Eye (tissue), 1 donor: Measurements from ENCODE around the gene PIGP.
"Not testable (repeated sequence)": the region's sequence is repeated elsewhere in the genome, so short reads cannot be mapped to it uniquely, and the experiment has no call there.

Experiments used
- DNase-seq: peaks from one replicate; pipeline ENCODE4 v3.0.0-alpha.2; 2015

The PIGP gene

DNA sequence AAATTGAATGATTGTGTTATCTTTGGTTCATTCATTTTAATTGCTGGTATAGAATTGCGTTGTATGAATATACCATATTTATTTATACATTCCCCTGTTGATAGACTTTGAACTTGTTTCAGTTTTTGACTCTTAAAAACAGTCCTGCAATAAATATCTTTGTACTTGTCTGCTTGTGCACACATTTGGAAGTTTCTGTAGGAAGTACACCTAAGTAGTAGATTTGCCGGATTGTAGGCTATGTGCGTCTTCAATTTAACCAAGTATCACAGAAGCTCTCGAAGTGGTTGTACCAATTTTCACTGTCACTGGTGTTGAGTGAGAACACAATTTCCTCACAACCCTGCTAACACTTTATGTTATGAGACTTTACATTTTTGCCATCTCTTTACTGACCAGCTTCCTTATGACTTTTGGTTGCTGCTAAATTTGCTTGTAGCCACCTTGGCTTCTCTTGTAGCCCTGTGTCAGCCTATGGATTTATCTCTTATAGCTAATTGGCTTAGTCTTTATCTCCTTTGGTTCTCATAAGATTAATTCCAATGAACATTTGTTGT, 2.4 kb upstream of the PIGP start:
- no peak for DNase-seq

DNA sequence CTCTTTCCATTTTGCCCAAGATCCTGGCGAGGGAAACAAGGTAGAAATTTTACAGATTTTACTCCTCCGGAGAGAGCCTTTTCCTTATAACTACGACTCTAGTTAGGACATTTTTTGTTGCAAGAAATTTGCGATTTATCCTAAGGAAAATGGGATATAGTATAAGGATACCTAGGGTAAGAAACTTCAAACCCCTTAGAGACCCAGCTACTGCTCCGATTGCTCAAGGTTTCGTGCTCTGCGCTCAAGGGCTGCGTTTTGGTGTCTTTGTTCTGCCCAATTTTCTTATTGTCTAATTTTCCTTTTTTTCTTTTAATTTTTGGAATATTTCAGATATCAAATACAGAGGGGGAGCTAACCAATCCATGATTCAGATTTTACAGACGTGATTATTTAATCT, 1.7 kb upstream of the PIGP start:
- DNase-seq = no peak

DNA sequence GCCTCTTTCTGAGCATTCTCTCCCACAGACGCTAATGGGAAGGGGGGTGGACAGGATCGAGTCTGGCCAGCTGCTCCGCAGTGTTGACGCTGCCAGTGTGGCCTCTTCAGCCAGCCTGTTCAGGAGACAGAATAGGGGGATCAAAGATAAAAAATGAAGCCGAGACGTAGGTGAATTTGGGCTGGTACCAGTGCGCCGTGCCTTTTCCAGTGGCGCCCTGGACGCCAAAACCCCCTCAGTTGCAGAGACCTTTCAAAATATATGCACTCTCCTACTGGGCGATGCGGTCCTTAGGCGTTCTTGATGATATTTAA, 1.3 kb upstream of the PIGP start:
- DNase-seq = no peak

GRCh38 chr21:37073417-37074196, 736 bp upstream of the PIGP start:
- DNase-seq = peak; percentile 88

DNA sequence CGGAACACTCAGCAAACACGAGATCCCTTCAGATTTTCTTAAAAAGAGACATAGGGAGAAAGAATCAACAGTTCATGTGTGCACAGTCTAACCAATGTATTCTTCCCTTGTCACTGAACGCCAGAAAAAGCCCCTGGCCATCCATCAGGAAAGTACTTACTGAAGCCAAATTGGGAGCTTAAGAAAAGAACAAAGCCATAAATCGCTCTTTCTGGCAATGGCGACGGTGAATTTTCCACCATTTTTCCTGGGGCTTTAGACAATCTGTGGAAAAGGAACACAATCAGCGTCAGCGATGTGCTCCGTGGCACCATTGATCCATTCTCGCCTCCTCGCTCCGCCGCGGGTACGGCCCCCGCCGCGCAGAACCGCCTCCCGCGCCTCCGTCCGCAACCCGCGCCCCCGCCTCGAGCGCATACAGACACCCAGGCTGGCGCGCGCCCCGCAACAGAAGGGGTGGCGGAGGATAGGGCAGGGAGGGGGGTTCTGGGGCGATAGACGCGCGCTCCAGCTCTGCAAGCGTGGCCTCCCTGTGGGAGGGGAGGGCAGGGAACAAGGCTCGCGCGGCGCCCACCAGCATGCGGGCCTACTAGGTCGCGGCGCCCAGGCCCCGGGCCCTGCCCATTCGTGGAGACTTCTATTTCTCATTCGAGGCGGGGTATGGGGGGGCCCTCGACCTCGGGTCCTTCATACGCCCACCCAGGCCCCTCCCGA, 440 bp downstream of the PIGP start:
- peak; percentile 94 for DNase-seq

DNA sequence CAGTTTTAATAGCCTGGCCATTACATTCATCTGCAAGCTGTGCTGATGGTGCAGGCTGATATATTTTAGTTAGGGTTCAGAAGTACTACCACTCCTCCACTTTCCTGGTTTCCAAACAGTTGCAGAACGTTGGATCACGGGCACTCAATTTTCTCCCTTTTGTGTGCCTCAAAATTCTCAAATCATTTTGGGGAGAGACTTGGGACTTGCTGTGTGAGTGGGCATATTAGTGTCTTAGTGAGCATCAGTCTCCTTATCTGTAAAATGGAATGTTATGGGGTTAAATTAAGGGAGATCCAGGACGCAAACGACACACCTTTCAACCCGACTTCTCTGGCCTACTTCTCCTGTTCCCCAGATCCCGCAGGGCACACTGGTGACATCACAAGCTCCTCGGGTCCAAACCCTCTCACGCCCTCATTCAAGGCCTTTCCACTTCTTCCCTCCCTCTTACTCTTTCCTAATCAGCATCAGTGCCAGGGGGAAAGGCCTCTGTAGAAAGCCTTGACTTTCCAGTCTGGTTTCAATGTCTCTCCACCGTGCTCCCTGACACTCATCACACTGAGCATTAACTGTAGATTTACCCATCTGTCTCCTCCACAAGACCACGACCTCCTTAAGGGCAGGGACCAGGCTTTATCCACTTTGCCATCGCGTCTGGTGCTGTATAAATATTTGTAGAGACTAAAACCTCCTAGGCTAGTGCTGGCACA, 1.2 kb downstream of the PIGP start:
- peak; percentile 84 for DNase-seq

- DNase-seq = no peak
Measured at GRCh38 chr21:37065561-37066177, 7.2 kb downstream of the PIGP start.

DNA sequence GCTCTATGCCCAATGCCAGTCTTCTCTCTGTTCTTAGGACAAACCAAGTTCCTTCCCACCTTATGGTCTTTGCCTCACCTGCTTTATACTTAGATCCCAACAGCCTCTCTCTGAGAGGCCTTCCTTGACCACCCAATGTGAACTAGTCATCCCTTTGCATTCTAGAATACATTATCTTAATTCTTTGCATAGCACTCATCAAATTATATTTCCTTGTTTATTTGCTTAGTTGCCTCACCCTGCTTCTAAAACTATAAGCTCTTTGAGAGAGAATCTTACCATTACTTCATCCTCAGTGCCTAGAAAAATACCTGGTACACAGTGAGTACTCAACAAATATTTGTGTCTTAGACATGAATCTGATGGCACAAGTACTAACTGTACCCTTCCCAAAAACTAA, 8.0 kb downstream of the PIGP start:
- no peak for DNase-seq

DNA sequence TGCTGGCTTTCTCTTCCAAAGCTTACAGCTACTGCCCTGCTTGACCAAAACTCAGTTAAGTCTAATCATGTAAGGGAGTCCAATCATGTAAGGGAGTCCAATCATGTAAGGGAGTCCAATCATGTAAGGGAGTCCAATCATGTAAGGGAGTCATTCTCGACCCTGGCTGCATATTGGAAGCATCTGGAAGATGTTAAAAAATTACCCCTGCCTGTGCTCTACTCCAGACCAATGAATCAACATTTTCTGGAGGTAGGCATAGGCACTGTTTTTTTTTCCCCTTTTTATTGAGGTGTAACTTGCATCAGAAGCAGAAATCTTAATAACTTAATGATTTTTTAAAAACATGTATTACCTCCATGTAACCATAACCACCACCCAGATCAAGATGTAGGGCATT, 9.4 kb downstream of the PIGP start:
- DNase-seq = no peak

- DNase-seq = peak; percentile 63
Measured at GRCh38 chr21:37062593-37062935, 10.3 kb downstream of the PIGP start.

- peak; percentile 34 for DNase-seq
Measured at GRCh38 chr21:37061926-37062592, 10.8 kb downstream of the PIGP start.

DNA sequence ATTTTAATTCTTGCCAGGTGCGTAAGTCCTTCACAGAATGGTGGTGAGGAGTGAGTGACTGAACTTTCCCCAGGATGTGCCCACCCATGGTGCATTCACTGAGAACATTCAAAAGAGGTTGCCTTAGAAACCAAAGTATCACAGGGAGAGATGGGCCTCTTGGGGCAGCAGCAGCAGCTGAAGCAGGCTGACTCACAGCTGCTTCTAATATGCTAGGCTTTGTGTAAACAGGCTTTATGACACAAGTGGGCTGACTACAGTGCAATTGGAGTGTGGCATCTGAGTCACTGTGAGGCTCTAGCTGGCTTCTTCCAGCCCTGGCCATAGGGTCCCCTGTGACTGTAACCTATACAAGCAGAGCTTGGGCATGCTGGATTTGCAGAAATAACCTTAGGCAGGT, 12.6 kb downstream of the PIGP start:
- DNase-seq = peak; percentile 94

GRCh38 chr21:37059181-37059580, 13.7 kb downstream of the PIGP start:
- no peak for DNase-seq

DNA sequence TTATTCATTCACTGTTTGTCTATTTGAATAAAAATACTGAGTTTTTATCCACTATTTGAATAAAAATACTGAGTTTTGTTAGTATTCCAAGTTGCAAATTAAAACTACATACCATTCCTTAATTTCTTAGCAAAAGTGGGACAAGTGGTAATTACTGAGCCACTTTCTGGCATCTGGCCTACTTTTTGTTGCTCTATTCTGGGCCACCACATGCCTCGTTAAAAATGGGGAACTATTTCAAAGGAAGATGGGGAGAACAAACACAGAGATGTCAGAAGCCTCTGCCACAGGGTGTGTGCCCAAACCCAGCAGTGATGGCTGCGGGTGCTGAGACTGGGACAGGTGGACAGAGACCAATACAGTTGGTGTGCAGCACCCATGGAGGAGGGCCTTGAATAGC, 14.6 kb downstream of the PIGP start:
- no peak for DNase-seq

DNA sequence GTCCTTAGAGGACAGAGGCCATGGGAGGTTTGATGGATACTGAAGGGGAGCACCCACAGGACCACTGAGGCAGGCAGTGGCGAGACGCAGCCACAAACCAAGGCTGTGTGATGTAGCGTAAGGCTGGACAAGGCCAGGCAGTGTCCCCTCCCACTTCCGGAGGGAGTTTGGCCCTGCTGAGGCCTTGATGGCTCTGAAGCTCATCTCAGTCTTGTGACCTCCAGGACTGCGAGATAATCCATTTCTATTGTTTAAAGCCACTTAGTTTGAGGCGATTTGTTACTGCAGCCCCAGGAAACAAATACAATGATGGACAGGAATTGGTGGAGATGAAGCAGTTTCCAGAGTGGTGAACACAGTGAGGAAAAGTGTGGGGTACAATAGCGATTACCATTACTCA, 15.3 kb downstream of the PIGP start:
- DNase-seq = peak; percentile 44

- no peak for DNase-seq
Measured at GRCh38 chr21:37055271-37055855, 17.5 kb downstream of the PIGP start.

DNA sequence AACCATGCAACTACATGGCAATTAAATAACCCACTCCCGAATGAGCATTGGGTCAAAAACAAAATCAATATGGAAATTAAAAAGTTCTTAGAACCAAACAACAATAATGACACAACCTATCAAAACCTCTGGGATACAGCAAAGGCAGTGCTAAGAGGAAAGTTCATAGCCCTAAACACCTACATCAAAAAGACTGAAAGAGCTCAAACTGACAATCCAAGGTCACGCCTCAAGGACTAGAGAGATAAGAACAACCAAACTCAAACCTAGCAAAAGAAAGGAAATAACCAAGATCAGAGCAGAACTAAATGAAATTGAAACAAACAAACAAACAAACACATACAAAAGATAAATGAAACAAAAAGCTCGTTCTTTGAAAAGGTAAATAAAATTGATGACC, 23.1 kb downstream of the PIGP start:
- DNase-seq = not testable (repeated sequence)

DNA sequence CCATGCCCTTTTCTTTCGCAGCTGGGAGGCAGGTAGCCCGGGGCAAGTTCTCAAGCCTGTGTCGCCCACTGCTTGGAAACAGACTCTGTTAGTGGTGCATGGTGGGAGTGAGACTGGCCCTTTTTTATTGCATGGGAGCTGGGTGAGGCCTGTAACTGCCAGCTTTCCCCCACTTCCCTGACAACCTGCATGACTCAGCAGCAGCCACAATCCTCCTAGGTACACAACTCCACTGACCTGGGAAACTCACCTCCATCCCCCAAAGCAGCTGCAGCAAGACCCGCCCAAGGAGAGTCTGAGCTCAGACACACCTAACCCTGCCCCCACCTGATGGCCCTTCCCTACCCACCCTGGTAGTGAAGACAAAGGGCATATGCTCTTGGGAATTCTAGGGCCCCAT, 25.8 kb downstream of the PIGP start:
- DNase-seq = no peak

DNA sequence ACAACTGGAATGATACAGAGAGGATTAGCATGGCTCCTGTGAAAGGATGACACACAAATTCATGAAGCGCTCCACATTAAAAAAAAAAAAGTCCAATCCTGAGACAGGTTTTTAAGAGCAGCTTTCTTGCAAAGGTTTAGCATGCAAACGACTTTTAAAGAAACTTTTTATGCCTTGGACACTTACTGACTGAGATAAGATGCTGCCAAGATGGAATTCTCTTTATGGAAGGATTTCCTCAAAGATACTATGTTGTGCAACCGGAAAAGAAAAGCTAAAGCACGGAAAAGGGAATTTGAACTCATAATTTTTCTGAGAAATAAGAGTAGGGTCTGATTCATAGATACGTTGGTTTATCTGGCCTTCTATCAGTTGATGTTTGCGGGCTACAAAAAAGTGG, 27.3 kb downstream of the PIGP start:
- DNase-seq = no peak

- DNase-seq = no peak
Measured at GRCh38 chr21:37045149-37045548, 27.7 kb downstream of the PIGP start.

- DNase-seq = no peak
Measured at GRCh38 chr21:37044643-37045042, 28.2 kb downstream of the PIGP start.

DNA sequence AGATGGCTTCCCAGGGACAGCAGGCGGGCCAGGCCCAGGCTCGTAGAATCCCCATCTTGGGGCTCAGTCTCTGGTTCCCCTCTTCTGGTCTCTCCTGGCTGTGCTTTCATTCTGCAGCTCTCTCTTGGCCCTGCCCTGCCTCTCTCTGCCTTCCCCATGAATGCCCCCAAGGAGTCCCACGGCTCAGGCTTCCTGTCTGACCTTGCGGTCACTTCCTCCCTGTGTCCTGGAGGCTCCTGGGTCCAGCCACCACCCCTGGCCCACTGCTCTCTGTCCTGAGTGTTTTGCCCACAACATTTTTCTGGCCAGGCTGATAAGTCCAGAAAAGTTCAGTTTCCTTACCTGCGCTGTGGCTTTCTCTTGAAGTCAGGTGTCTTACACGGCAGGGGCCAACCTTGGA, 29.1 kb downstream of the PIGP start:
- no peak for DNase-seq
